Large intestine (tissue), 3 donors: ENCODE results near the gene KNDC1. TPM values are rescaled to one million over a fixed set of nuclear protein-coding genes. Genes with fewer than 3 reads are reported as not detected.

Source experiments
- DNase-seq, 2 donors: peaks; one replicate each; pipeline versions ENCODE4 v3.0.0 to v3.0.0-alpha.2; 2013
- H3K27ac ChIP-seq: one replicate; pipeline ENCODE4 v1.5.1; 2013; ENCODE audit warnings: low read length
- H3K27me3 ChIP-seq: 2 replicates; pipeline ENCODE4 v1.6.1; 2013; ENCODE audit warnings: low read length; ENCODE audit not compliant: control insufficient read depth, insufficient read depth
- H3K36me3 ChIP-seq: 2 replicates; pipeline ENCODE4 v1.6.1; 2013; ENCODE audit warnings: low read length; ENCODE audit not compliant: control insufficient read depth, insufficient read depth
- H3K4me1 ChIP-seq: one replicate; pipeline ENCODE4 v1.6.1; 2013; ENCODE audit warnings: low read length; ENCODE audit not compliant: control insufficient read depth, insufficient read depth
- H3K4me3 ChIP-seq: one replicate; pipeline ENCODE4 v1.5.1; 2013; ENCODE audit warnings: low read length
- H3K9me3 ChIP-seq: one replicate; pipeline ENCODE4 v1.6.1; 2013; ENCODE audit warnings: mild to moderate bottlenecking, low read depth, low read length, moderate library complexity; ENCODE audit not compliant: control insufficient read depth
- WGBS: methylation state at CpG from one replicate; pipeline ENCODE4 v1.1.5; 2013; ENCODE audit warnings: low lambda C conversion rate; ENCODE audit not compliant: insufficient coverage; 5-methylcytosine and 5-hydroxymethylcytosine counted together
- polyA plus RNA-seq: library from polyadenylated mRNA; unstranded; fragments of 120-200 nt; gene quantifications from one replicate; pipeline ENCODE4 v1.2.1, GENCODE V29; 2013

The KNDC1 gene
- polyA plus RNA-seq, 1 donor: 18.8 TPM

GRCh38 chr10:133209117-133209516 is 49.1 kb downstream of the KNDC1 start:
- Histone ChIP-seq H3K27ac (no peak overlapping the region), H3K27me3 (no peaks in the 10 kb centered on the region), H3K4me1 (no peaks in the 10 kb centered on the region), H3K9me3 (no peaks in the 10 kb centered on the region), H3K36me3 (peaks cover 10% of the 10 kb centered on the region), H3K4me3 (no peak overlapping the region)
- WGBS: 100% methylated on average over 3 of the region's 14 CpGs
- DNase-seq: no peak

- Histone ChIP-seq H3K36me3 (peaks cover 10% of the 10 kb centered on the region), H3K27ac (no peak overlapping the region), H3K9me3 (no peaks in the 10 kb centered on the region), H3K27me3 (no peaks in the 10 kb centered on the region), H3K4me1 (no peaks in the 10 kb centered on the region), H3K4me3 (no peak overlapping the region)
- WGBS: no CpG with 5 or more reads among the region's 20 CpGs
- DNase-seq: no peak
Measured at GRCh38 chr10:133209641-133210040, 49.6 kb downstream of the KNDC1 start.

- Histone ChIP-seq H3K4me1 (no peaks in the 10 kb centered on the region), H3K36me3 (peaks cover 10% of the 10 kb centered on the region), H3K27ac (no peak overlapping the region), H3K9me3 (peaks cover 3% of the 10 kb centered on the region), H3K27me3 (no peaks in the 10 kb centered on the region), H3K4me3 (no peak overlapping the region)
- no peak for DNase-seq
- WGBS: no CpG with 5 or more reads among the region's 27 CpGs
Measured at GRCh38 chr10:133210398-133211140, 50.5 kb downstream of the KNDC1 start.

- no peak overlapping the region for H3K4me3 ChIP-seq
- no peak for DNase-seq
- peaks cover 5% of the 10 kb centered on the region for H3K9me3 ChIP-seq
- no peak overlapping the region for H3K27ac ChIP-seq
- no peaks in the 10 kb centered on the region for H3K27me3 ChIP-seq
- peaks cover 10% of the 10 kb centered on the region for H3K36me3 ChIP-seq
- no CpG with 5 or more reads among the region's 25 CpGs for WGBS
- H3K4me1 ChIP-seq: no peaks in the 10 kb centered on the region
Measured at GRCh38 chr10:133211141-133211830, 51.3 kb downstream of the KNDC1 start.

- 92% methylated on average over 5 of the region's 34 CpGs for WGBS
- H3K9me3 ChIP-seq: peaks cover 10% of the 10 kb centered on the region
- DNase-seq: no peak
Measured at GRCh38 chr10:133211959-133212852, 52.2 kb downstream of the KNDC1 start.

GRCh38 chr10:133212853-133213494 is 53.0 kb downstream of the KNDC1 start:
- no peak overlapping the region for H3K27ac ChIP-seq
- no peaks in the 10 kb centered on the region for H3K4me1 ChIP-seq
- peaks cover 10% of the 10 kb centered on the region for H3K36me3 ChIP-seq
- DNase-seq: no peak
- peaks cover 11% of the 10 kb centered on the region for H3K9me3 ChIP-seq
- H3K27me3 ChIP-seq: no peaks in the 10 kb centered on the region
- no peak overlapping the region for H3K4me3 ChIP-seq
- no CpG with 5 or more reads among the region's 20 CpGs for WGBS

More at GRCh38 chr10:133211959-133212852, 52.2 kb downstream of the KNDC1 start:
- Histone ChIP-seq H3K4me3 (no peak overlapping the region), H3K36me3 (peaks cover 10% of the 10 kb centered on the region), H3K27me3 (no peaks in the 10 kb centered on the region), H3K27ac (no peak overlapping the region), H3K4me1 (no peaks in the 10 kb centered on the region)

- H3K4me1 ChIP-seq: no peaks in the 10 kb centered on the region
- H3K4me3 ChIP-seq: no peak overlapping the region
- no peak for DNase-seq
- 90% methylated on average over 2 of the region's 32 CpGs for WGBS
- no peak overlapping the region for H3K27ac ChIP-seq
- H3K9me3 ChIP-seq: peaks cover 13% of the 10 kb centered on the region
- no peaks in the 10 kb centered on the region for H3K27me3 ChIP-seq
- H3K36me3 ChIP-seq: peaks cover 10% of the 10 kb centered on the region
Measured at GRCh38 chr10:133213641-133214467, 53.8 kb downstream of the KNDC1 start.

- Histone ChIP-seq H3K27me3 (peaks cover 9% of the 10 kb centered on the region), H3K4me3 (no peak overlapping the region), H3K27ac (no peak overlapping the region), H3K4me1 (no peaks in the 10 kb centered on the region), H3K36me3 (peaks cover 10% of the 10 kb centered on the region), H3K9me3 (peaks cover 13% of the 10 kb centered on the region)
- no peak for DNase-seq
- 20% methylated on average over 1 of the region's 28 CpGs for WGBS
Measured at GRCh38 chr10:133214468-133215410, 54.7 kb downstream of the KNDC1 start.

- Histone ChIP-seq H3K4me1 (no peaks in the 10 kb centered on the region), H3K27ac (no peak overlapping the region), H3K27me3 (peaks cover 10% of the 10 kb centered on the region), H3K4me3 (no peak overlapping the region), H3K36me3 (peaks cover 10% of the 10 kb centered on the region), H3K9me3 (peaks cover 13% of the 10 kb centered on the region)
- WGBS: no CpG with 5 or more reads among the region's 27 CpGs
- DNase-seq: no peak
Measured at GRCh38 chr10:133215586-133215985, 55.6 kb downstream of the KNDC1 start.
